ENCODE results near the gene CFAP221.

DNA sequence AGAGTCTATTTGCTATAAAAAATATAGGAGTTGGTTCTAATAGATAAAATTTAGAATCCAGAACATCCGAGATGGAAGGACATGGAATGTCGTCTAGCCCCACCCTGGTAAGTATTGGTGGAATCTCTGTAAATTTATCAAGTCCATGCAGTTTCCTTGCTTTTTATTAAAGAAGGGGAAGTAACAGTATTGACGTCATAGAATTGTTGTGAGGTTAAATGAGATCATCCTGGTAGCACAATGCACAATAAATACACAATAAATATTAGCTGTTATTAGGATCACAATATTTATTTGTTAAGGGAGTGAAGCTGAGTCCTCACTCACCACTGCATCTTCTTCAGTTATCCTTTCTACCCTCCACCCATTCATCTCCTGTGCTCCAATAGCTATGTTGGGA is 118.0 kb downstream of the CFAP221 start:
- TF ChIP-seq, protein P1, sequence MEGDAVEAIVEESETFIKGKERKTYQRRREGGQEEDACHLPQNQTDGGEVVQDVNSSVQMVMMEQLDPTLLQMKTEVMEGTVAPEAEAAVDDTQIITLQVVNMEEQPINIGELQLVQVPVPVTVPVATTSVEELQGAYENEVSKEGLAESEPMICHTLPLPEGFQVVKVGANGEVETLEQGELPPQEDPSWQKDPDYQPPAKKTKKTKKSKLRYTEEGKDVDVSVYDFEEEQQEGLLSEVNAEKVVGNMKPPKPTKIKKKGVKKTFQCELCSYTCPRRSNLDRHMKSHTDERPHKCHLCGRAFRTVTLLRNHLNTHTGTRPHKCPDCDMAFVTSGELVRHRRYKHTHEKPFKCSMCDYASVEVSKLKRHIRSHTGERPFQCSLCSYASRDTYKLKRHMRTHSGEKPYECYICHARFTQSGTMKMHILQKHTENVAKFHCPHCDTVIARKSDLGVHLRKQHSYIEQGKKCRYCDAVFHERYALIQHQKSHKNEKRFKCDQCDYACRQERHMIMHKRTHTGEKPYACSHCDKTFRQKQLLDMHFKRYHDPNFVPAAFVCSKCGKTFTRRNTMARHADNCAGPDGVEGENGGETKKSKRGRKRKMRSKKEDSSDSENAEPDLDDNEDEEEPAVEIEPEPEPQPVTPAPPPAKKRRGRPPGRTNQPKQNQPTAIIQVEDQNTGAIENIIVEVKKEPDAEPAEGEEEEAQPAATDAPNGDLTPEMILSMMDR (IDR thresholded peaks at IDR 0.05; ENCODE audit: low read length) = no peak
- TF ChIP-seq EZH2 (optimal IDR thresholded peaks at IDR 0.05; ENCODE audit: low read depth, low read length) = no peak
- TF ChIP-seq EZH2phosphoT487 (IDR thresholded peaks at IDR 0.05; ENCODE audit: low read length) = no peak
